Measurements from ENCODE around the gene SLC16A7.

The SLC16A7 gene

GRCh38 chr12:59657711-59658110 is 61.9 kb downstream of the SLC16A7 start:
- TF ChIP-seq ZFP3 (CRISPR knock-in tag; IDR thresholded peaks at IDR 0.05) (no peak), ZNF70 (CRISPR knock-in tag; IDR thresholded peaks at IDR 0.05) (no peak), ARNTL (CRISPR knock-in tag; IDR thresholded peaks at IDR 0.05; ENCODE audit: borderline replicate concordance, low read depth) (no peak), ZFP30 (CRISPR knock-in tag; IDR thresholded peaks at IDR 0.05) (no peak), PPARA (CRISPR knock-in tag; IDR thresholded peaks at IDR 0.05; ENCODE audit: borderline replicate concordance) (no peak), ESRRG (CRISPR knock-in tag; IDR thresholded peaks at IDR 0.05) (no peak), RARB (CRISPR knock-in tag; IDR thresholded peaks at IDR 0.05) (no peak), SNAI2 (CRISPR knock-in tag; IDR thresholded peaks at IDR 0.05) (no peak), OSR1 (CRISPR knock-in tag; IDR thresholded peaks at IDR 0.05) (no peak), ZNF8 (CRISPR knock-in tag; IDR thresholded peaks at IDR 0.05) (no peak), BACH2 (CRISPR knock-in tag; IDR thresholded peaks at IDR 0.05; ENCODE audit: borderline replicate concordance) (no peak), ISL1 (CRISPR knock-in tag; IDR thresholded peaks at IDR 0.05) (no peak), GLIS3 (CRISPR knock-in tag; IDR thresholded peaks at IDR 0.05) (no peak), ZNF565 (CRISPR knock-in tag; conservative IDR thresholded peaks at IDR 0.05; ENCODE audit: low read depth) (no peak), POU6F1 (CRISPR knock-in tag; IDR thresholded peaks at IDR 0.05; ENCODE audit: borderline replicate concordance, low read depth) (no peak), CSDC2 (CRISPR knock-in tag; IDR thresholded peaks at IDR 0.05) (no peak)
- TF ChIP-seq, protein P1, sequence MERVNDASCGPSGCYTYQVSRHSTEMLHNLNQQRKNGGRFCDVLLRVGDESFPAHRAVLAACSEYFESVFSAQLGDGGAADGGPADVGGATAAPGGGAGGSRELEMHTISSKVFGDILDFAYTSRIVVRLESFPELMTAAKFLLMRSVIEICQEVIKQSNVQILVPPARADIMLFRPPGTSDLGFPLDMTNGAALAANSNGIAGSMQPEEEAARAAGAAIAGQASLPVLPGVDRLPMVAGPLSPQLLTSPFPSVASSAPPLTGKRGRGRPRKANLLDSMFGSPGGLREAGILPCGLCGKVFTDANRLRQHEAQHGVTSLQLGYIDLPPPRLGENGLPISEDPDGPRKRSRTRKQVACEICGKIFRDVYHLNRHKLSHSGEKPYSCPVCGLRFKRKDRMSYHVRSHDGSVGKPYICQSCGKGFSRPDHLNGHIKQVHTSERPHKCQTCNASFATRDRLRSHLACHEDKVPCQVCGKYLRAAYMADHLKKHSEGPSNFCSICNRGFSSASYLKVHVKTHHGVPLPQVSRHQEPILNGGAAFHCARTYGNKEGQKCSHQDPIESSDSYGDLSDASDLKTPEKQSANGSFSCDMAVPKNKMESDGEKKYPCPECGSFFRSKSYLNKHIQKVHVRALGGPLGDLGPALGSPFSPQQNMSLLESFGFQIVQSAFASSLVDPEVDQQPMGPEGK (CRISPR knock-in tag; IDR thresholded peaks at IDR 0.05; ENCODE audit: borderline replicate concordance), result no peak
- TF ChIP-seq, protein P2, sequence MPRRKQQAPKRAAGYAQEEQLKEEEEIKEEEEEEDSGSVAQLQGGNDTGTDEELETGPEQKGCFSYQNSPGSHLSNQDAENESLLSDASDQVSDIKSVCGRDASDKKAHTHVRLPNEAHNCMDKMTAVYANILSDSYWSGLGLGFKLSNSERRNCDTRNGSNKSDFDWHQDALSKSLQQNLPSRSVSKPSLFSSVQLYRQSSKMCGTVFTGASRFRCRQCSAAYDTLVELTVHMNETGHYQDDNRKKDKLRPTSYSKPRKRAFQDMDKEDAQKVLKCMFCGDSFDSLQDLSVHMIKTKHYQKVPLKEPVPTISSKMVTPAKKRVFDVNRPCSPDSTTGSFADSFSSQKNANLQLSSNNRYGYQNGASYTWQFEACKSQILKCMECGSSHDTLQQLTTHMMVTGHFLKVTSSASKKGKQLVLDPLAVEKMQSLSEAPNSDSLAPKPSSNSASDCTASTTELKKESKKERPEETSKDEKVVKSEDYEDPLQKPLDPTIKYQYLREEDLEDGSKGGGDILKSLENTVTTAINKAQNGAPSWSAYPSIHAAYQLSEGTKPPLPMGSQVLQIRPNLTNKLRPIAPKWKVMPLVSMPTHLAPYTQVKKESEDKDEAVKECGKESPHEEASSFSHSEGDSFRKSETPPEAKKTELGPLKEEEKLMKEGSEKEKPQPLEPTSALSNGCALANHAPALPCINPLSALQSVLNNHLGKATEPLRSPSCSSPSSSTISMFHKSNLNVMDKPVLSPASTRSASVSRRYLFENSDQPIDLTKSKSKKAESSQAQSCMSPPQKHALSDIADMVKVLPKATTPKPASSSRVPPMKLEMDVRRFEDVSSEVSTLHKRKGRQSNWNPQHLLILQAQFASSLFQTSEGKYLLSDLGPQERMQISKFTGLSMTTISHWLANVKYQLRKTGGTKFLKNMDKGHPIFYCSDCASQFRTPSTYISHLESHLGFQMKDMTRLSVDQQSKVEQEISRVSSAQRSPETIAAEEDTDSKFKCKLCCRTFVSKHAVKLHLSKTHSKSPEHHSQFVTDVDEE (CRISPR knock-in tag; IDR thresholded peaks at IDR 0.05), result no peak
- no peak for ATAC-seq

DNA sequence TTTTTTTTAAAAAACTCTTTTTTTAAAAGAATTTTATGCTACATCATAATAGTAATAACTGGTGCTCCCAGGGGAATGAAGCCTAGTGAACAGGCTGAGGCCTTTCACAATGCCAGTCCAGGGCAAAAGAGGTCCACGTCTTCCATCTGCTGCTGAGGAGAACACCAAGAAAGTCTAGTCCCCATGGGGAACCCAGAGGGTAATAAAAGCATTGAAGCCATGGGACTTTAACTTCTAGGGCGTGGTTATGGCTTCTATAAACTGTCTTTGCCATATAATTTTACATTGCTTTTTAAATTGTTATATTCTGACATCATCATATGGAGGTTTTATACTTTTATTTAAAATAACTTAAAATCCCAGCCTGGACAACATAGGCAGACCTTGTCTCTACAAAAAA is 64.3 kb downstream of the SLC16A7 start:
- no peak for ATAC-seq
- TF ChIP-seq ZNF565 (CRISPR knock-in tag; conservative IDR thresholded peaks at IDR 0.05; ENCODE audit: low read depth) (no peak), ZC3H10 (CRISPR knock-in tag; IDR thresholded peaks at IDR 0.05) (no peak), ZFP30 (CRISPR knock-in tag; IDR thresholded peaks at IDR 0.05) (no peak), OSR1 (CRISPR knock-in tag; IDR thresholded peaks at IDR 0.05) (no peak)

- TF ChIP-seq ARNTL (CRISPR knock-in tag; IDR thresholded peaks at IDR 0.05; ENCODE audit: borderline replicate concordance, low read depth) (no peak), SNAI2 (CRISPR knock-in tag; IDR thresholded peaks at IDR 0.05) (no peak), ZC3H10 (CRISPR knock-in tag; IDR thresholded peaks at IDR 0.05) (no peak), ZFP3 (CRISPR knock-in tag; IDR thresholded peaks at IDR 0.05) (no peak), CSDC2 (CRISPR knock-in tag; IDR thresholded peaks at IDR 0.05) (no peak), ZNF565 (CRISPR knock-in tag; conservative IDR thresholded peaks at IDR 0.05; ENCODE audit: low read depth) (no peak), BACH2 (CRISPR knock-in tag; IDR thresholded peaks at IDR 0.05; ENCODE audit: borderline replicate concordance) (no peak), OSR1 (CRISPR knock-in tag; IDR thresholded peaks at IDR 0.05) (no peak), ESRRG (CRISPR knock-in tag; IDR thresholded peaks at IDR 0.05) (no peak), RARB (CRISPR knock-in tag; IDR thresholded peaks at IDR 0.05) (no peak), GLIS3 (CRISPR knock-in tag; IDR thresholded peaks at IDR 0.05) (no peak), ISL1 (CRISPR knock-in tag; IDR thresholded peaks at IDR 0.05) (no peak)
- TF ChIP-seq, protein P3, sequence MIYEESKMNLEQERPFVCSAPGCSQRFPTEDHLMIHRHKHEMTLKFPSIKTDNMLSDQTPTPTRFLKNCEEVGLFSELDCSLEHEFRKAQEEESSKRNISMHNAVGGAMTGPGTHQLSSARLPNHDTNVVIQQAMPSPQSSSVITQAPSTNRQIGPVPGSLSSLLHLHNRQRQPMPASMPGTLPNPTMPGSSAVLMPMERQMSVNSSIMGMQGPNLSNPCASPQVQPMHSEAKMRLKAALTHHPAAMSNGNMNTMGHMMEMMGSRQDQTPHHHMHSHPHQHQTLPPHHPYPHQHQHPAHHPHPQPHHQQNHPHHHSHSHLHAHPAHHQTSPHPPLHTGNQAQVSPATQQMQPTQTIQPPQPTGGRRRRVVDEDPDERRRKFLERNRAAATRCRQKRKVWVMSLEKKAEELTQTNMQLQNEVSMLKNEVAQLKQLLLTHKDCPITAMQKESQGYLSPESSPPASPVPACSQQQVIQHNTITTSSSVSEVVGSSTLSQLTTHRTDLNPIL (CRISPR knock-in tag; IDR thresholded peaks at IDR 0.05; ENCODE audit: low read depth), result no peak
- ATAC-seq, result no peak
These were observed 65.2 kb downstream of the SLC16A7 start for GRCh38 chr12:59660921-59661597.
